Endothelial cell (in vitro differentiated cells): ENCODE measurements around the gene ZNF732. TPM values are rescaled to one million over a fixed set of nuclear protein-coding genes. Genes with fewer than 3 reads are reported as not detected.
A peak's percentile ranks its signal among the peaks of the same experiment; 100 is the strongest.
"Not testable (repeated sequence)": the region's sequence is repeated elsewhere in the genome, so short reads cannot be mapped to it uniquely, and the experiment has no call there.

Experiments used
- DNase-seq: peaks from one replicate; pipeline ENCODE4 v3.0.0; 2021; ENCODE audit warnings: low spot score
- H3K27ac Mint-ChIP-seq: one replicate; pipeline ENCODE4 v1.8.0; 2021; ENCODE audit warnings: mixed read lengths, inconsistent platforms; ENCODE audit not compliant: unreplicated experiment
- H3K27me3 Mint-ChIP-seq: one replicate; pipeline ENCODE4 v1.8.0; 2021; ENCODE audit warnings: mild to moderate bottlenecking, moderate library complexity, mixed read lengths, inconsistent platforms; ENCODE audit not compliant: unreplicated experiment
- H3K36me3 Mint-ChIP-seq: one replicate; pipeline ENCODE4 v1.8.0; 2021; ENCODE audit warnings: mild to moderate bottlenecking, low read depth, mixed read lengths, inconsistent platforms; ENCODE audit not compliant: unreplicated experiment
- H3K4me1 Mint-ChIP-seq: one replicate; pipeline ENCODE4 v1.8.0; 2021; ENCODE audit warnings: mild to moderate bottlenecking, mixed read lengths, inconsistent platforms; ENCODE audit not compliant: unreplicated experiment
- H3K4me3 Mint-ChIP-seq: one replicate; pipeline ENCODE4 v1.8.0; 2021; ENCODE audit warnings: mild to moderate bottlenecking, mixed read lengths, inconsistent platforms; ENCODE audit not compliant: unreplicated experiment
- H3K9me3 Mint-ChIP-seq: one replicate; pipeline ENCODE4 v1.8.0; 2021; ENCODE audit warnings: mixed read lengths, inconsistent platforms; ENCODE audit not compliant: unreplicated experiment
- microRNA-seq: library from miRNA; unstranded; fragments of <30 nt; microRNA quantifications from one replicate; pipeline ENCODE4, GENCODE V29; 2020; ENCODE audit not compliant: unreplicated experiment
- total RNA-seq: library from RNA; stranded (reverse); fragmentation: NEBNext Ultra II Directional; extraction: Animal tissue kit (Norgen Biotek cat#: 25700); gene quantifications from one replicate; pipeline ENCODE4 v1.2.1, GENCODE V29; 2021; ENCODE audit not compliant: unreplicated experiment
- TF ChIP-seq, protein P1 (sequence below): fragments of 200-600 bp; sonication (generic); IDR thresholded peaks from one replicate; pipeline ENCODE4 v1.5.0; 2021; ENCODE audit warnings: antibody characterized with exemption; ENCODE audit not compliant: unreplicated experiment

Gene ZNF732
- total RNA-seq, 1 donor from 2014 or later: 2.4 TPM

DNA sequence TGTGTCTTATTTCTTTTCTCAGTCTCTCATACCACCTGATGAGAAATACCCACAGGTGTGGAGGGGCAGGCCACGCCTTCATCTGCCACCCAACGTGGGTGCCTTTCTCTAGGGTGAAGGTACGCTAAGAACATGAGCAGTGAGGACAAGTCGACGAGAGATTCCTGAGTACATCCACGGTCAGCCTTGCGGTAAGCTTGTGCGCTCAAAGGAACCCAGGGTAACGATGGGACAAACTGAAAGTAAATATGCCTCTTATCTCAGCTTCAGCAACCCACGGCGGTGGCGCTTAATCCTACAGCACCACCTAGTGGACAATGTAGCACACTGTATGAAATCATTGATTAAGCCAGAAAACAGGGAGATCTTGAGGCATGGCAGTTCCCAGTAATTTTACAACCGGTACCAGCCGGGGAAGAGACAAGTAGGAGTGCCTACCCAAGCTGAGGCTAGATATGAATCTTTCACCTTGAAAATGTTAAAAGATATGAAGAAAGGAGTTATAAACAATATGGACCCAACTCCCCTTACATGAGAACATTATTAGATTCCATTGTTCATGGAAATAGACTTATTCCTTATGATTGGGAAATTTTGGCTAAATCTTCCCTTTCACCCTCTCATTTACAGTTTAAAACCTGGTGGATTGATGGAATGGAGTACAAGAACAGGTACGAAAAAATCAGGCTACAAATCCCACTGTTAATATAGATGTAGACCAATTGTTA lies 63.0 kb downstream of the ZNF732 start:
- peaks cover 2% of the 10 kb centered on the region for H3K27me3 Mint-ChIP-seq
- H3K36me3 Mint-ChIP-seq: peaks cover 61% of the 10 kb centered on the region
- no peak overlapping the region for H3K27ac Mint-ChIP-seq
- peak overlapping the region; percentile 49 for H3K4me3 Mint-ChIP-seq
- TF ChIP-seq, protein P1, sequence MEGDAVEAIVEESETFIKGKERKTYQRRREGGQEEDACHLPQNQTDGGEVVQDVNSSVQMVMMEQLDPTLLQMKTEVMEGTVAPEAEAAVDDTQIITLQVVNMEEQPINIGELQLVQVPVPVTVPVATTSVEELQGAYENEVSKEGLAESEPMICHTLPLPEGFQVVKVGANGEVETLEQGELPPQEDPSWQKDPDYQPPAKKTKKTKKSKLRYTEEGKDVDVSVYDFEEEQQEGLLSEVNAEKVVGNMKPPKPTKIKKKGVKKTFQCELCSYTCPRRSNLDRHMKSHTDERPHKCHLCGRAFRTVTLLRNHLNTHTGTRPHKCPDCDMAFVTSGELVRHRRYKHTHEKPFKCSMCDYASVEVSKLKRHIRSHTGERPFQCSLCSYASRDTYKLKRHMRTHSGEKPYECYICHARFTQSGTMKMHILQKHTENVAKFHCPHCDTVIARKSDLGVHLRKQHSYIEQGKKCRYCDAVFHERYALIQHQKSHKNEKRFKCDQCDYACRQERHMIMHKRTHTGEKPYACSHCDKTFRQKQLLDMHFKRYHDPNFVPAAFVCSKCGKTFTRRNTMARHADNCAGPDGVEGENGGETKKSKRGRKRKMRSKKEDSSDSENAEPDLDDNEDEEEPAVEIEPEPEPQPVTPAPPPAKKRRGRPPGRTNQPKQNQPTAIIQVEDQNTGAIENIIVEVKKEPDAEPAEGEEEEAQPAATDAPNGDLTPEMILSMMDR: peak; percentile 74
- DNase-seq: peak; percentile 11
- H3K9me3 Mint-ChIP-seq: peaks cover 29% of the 10 kb centered on the region
- no peaks in the 10 kb centered on the region for H3K4me1 Mint-ChIP-seq

DNA sequence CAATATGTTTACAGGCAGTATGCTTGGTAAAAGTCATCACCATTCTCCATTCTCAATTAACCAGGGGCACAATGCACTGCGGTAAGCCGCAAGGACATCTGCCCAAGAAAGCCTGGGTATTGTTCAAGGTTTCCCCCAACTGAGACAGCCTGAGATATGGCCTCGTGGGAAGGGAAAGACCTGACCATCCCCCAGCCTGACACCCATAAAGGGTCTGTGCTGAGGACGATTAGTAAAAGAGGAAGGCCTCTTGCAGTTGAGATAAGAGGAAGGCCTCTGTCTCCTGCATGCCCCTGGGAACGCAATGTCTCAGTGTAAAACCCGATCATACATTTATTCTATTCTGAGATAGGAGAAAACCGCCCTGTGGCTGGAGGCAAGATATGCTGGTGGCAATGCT lies 63.9 kb downstream of the ZNF732 start:
- peaks cover 52% of the 10 kb centered on the region for H3K36me3 Mint-ChIP-seq
- not testable (repeated sequence) for H3K4me3 Mint-ChIP-seq, H3K4me1 Mint-ChIP-seq, DNase-seq, H3K27me3 Mint-ChIP-seq, H3K27ac Mint-ChIP-seq
- H3K9me3 Mint-ChIP-seq: peaks cover 22% of the 10 kb centered on the region

DNA sequence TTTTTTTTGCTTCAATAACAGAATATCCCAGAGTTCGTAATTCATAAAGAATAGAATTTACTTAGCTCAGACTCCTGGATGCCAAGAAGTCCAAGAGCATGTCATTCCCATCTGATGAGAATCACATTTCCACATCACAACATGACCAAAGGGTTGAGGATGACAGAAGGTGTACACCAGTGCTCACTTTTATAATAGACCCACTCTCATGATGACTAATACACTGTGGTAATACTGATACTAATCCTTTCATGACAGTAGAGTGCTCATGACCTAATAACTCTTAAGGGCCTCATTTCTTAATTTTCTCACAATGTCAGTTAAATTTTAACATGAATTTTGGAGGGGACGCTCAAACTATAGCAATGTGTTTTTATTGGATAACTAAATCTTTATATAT lies 69.2 kb downstream of the ZNF732 start:
- Mint-ChIP-seq H3K27ac (no peak overlapping the region), H3K9me3 (peaks cover 5% of the 10 kb centered on the region), H3K27me3 (peaks cover 2% of the 10 kb centered on the region), H3K36me3 (peaks cover 22% of the 10 kb centered on the region), H3K4me1 (no peaks in the 10 kb centered on the region), H3K4me3 (no peak overlapping the region)
- TF ChIP-seq, protein P1: no peak
- DNase-seq: no peak

DNA sequence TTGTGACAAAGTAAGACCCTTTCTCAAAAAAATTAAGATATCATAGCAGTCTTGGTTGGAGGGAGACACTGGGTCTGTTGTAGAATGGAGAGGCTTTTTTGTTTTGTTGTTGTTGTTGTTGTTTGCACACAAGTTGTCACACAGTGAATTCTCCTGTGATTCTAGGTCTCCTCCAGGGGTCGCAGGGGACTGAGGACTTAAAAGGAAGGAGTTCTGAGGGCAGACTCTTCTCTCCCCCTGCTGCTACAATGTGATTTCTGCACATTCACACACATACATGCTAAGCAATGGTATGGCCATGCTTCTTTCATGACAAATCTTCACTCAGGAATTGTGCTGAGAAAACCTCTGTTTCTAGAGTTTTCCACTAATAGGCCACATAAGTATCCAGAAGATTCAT lies 71.1 kb downstream of the ZNF732 start:
- H3K36me3 Mint-ChIP-seq: peaks cover 22% of the 10 kb centered on the region
- no peak for DNase-seq
- no peaks in the 10 kb centered on the region for H3K27me3 Mint-ChIP-seq
- TF ChIP-seq, protein P1: no peak
- peaks cover 5% of the 10 kb centered on the region for H3K9me3 Mint-ChIP-seq
- H3K4me3 Mint-ChIP-seq: no peak overlapping the region
- no peak overlapping the region for H3K27ac Mint-ChIP-seq
- no peaks in the 10 kb centered on the region for H3K4me1 Mint-ChIP-seq

DNA sequence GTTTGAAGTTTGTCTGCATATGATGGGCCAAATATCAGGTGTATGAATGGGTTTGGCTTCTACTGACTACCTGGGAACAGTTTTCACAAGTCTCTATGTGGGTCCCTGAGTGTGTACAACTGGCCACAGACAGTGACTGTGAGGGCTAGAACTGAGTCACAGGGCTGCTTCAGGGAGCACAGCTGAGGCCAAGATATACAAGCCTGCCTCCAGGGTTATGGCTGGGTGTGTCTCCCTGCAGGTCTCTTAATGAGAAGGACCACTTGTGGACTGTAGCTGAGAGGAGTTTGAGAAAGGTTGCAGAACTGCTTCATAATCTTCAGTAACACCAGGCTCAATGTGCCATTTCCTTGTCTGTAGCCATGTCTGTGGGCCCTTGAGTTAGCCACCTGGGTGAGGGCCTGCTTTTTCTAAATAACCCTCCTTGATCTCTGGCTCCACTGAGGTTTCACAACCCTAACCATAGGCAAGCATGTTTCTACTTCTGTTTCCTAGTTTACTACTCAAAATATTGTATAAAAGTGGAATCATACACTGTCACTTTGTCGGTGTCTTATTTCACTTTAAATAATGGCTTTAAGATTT lies 81.3 kb downstream of the ZNF732 start:
- H3K4me3 Mint-ChIP-seq: no peak overlapping the region
- DNase-seq: no peak
- no peak overlapping the region for H3K27ac Mint-ChIP-seq
- no peaks in the 10 kb centered on the region for H3K27me3 Mint-ChIP-seq
- peaks cover 11% of the 10 kb centered on the region for H3K9me3 Mint-ChIP-seq
- H3K4me1 Mint-ChIP-seq: no peaks in the 10 kb centered on the region
- TF ChIP-seq, protein P1: no peak
- H3K36me3 Mint-ChIP-seq: peaks cover 5% of the 10 kb centered on the region

Small RNA genes lying within 50 kb of the gene (microRNA-seq; reads per million reads assigned to microRNA genes)
- gene MIR571: not detected

Other genes starting within 250 kb of the ZNF732 start
- gene ZNF718, start 181.0 kb downstream of the ZNF732 start, total RNA-seq: 14.0 TPM
- 17.0 TPM for gene ZNF141, start 32.3 kb upstream of the ZNF732 start, total RNA-seq
- gene ZNF721, start 193.7 kb upstream of the ZNF732 start, total RNA-seq: 32.5 TPM
- 74.0 TPM for gene PIGG, start 193.7 kb upstream of the ZNF732 start, total RNA-seq